Activated CD8-positive, alpha-beta T cell treated with anti-CD3 and anti-CD28 coated beads for 36 hours (primary cell): ENCODE measurements around the gene LMAN2L. TPM values are rescaled to one million over a fixed set of nuclear protein-coding genes. Genes with fewer than 3 reads are reported as not detected.

Source experiments
- ATAC-seq: fragments of 200-7000 bp; cut with Tn5 transposase; one replicate; pipeline ENCODE4 v1.10.0; 2021; ENCODE audit warnings: mild to moderate bottlenecking, moderate library complexity
- CTCF ChIA-PET: fragments of 350-600 bp; sonication (Branson Sonifier 250); formaldehyde crosslinking; loops from one replicate; lab custom pipeline; 2021; ENCODE audit warnings: antibody characterized with exemption; lab: Charles Lee
- POLR2A ChIA-PET: fragments of 350-600 bp; sonication (Branson Sonifier 250); formaldehyde crosslinking; loops from one replicate; lab custom pipeline; 2021; ENCODE audit warnings: antibody characterized with exemption; lab: Charles Lee
- DNase-seq: peaks from one replicate; pipeline ENCODE4 v3.0.0-alpha.2; 2020
- H3K27ac Mint-ChIP-seq: one replicate; pipeline ENCODE4 v1.8.0; 2021; ENCODE audit warnings: mild to moderate bottlenecking, mixed read lengths
- H3K27me3 Mint-ChIP-seq: one replicate; pipeline ENCODE4 v1.8.0; 2021; ENCODE audit warnings: mixed read lengths
- H3K36me3 Mint-ChIP-seq: one replicate; pipeline ENCODE4 v1.8.0; 2021; ENCODE audit warnings: low read depth, mixed read lengths
- H3K4me1 Mint-ChIP-seq: one replicate; pipeline ENCODE4 v1.8.0; 2021; ENCODE audit warnings: low read depth, mixed read lengths
- H3K4me3 Mint-ChIP-seq: one replicate; pipeline ENCODE4 v1.8.0; 2021; ENCODE audit warnings: mild to moderate bottlenecking, moderate library complexity, mixed read lengths
- H3K9me3 Mint-ChIP-seq: one replicate; pipeline ENCODE4 v1.8.0; 2021; ENCODE audit warnings: mixed read lengths
- CTCF ChIP-seq: fragments of 200-600 bp; IDR thresholded peaks from one replicate; pipeline ENCODE4 v1.8.0; 2022; ENCODE audit warnings: antibody characterized with exemption, mild to moderate bottlenecking
- intact Hi-C: fragments of 100-400 bp; cut with micrococcal nuclease; formaldehyde crosslinking; loops from one replicate; pipeline ENCODE4 v1.10.0; 2022
- total RNA-seq, 2 experiments: library from RNA; stranded (reverse); gene quantifications; one replicate each; pipeline ENCODE4 v1.2.3, GENCODE V29; 2021

Gene LMAN2L
- total RNA-seq, 2 experiments from 2014 or later = 4.4 to 6.1 TPM

DNA sequence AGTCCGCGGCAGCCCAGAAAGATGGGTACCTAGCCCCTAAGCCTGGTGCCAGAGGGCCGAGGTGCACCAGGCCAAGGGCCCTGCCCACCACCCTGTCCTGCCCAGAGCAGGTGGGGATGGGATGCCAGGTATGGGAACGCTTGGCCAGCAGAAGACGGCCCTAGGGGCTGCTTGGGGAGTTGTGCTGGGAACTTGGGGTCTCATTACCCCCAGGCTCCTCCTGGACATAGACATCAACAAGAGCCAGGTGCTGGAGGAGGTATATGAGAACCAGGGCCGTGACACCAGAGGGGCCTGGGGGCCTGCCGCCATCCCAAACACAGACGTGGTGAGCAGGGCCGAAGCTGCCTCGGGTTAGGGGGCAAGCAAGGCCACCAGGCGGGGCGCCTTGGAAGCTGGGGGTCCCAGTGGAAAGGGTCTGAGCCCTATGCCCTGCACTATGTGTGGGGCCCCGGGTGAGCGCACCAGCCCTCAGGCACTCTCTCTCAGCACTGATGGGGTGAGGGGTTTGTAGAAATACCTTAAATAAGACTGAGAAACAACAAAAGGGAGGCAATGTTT is 50.4 kb downstream of the LMAN2L start:
- no peaks in the 10 kb centered on the region for H3K4me1 Mint-ChIP-seq
- no peak for ATAC-seq
- no peak for TF ChIP-seq CTCF
- CTCF ChIA-PET = no interaction called here
- POLR2A ChIA-PET = interaction anchor here (1.4 kb wide), 1 partner anchor 10 kb away, joined by 3 read pairs; no protein-coding TSS in a partner anchor
- H3K36me3 Mint-ChIP-seq = no peaks in the 10 kb centered on the region
- intact Hi-C loops = no loop called here
- DNase-seq = no peak
- H3K9me3 Mint-ChIP-seq = no peaks in the 10 kb centered on the region
- H3K27ac Mint-ChIP-seq = no peak overlapping the region
- no peak overlapping the region for H3K4me3 Mint-ChIP-seq
- H3K27me3 Mint-ChIP-seq = peaks cover under 1% of the 10 kb centered on the region

DNA sequence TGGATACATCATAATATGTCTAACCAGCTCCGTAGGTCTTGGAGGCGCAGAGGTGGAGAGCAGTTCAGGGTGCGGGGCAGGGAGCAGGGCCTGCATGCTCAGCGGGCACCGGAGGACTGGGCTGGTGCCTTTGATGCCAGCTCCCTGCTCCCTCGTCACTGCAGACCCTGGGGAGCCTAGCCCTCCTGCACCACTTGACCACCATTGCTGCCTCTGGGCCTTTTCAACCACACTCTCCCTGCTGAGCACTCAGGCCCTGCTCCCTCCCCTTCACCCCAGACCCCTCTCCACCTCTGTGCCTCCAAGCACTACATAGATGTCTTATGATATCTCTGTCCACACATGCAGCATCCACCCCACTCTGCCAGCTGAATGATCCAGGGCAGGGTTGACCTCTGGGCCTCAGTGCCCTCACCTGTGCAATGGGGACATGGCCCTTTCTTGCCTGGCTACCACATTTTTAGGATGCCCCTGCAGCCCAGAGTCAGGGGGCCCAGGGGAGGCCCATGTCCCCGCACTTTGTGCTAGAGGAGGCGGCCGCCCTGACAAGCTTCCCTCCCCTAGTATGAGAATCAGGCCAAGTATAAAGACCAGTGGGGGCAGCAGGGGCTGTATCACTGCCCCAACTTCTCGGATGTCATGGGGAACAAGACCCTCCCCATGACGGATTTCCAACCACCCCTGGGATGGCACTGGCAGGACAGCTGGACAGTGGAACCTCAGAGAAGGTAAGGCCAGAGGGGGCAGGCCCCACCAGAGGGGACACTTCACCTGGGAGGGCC is 51.0 kb downstream of the LMAN2L start:
- Mint-ChIP-seq H3K4me1 (no peaks in the 10 kb centered on the region), H3K9me3 (no peaks in the 10 kb centered on the region), H3K27me3 (peaks cover 1% of the 10 kb centered on the region), H3K27ac (no peak overlapping the region), H3K4me3 (no peak overlapping the region), H3K36me3 (no peaks in the 10 kb centered on the region)
- ATAC-seq = no peak
- POLR2A ChIA-PET = no interaction called here
- intact Hi-C loops = no loop called here
- CTCF ChIA-PET = no interaction called here
- DNase-seq = no peak
- TF ChIP-seq CTCF = no peak

DNA sequence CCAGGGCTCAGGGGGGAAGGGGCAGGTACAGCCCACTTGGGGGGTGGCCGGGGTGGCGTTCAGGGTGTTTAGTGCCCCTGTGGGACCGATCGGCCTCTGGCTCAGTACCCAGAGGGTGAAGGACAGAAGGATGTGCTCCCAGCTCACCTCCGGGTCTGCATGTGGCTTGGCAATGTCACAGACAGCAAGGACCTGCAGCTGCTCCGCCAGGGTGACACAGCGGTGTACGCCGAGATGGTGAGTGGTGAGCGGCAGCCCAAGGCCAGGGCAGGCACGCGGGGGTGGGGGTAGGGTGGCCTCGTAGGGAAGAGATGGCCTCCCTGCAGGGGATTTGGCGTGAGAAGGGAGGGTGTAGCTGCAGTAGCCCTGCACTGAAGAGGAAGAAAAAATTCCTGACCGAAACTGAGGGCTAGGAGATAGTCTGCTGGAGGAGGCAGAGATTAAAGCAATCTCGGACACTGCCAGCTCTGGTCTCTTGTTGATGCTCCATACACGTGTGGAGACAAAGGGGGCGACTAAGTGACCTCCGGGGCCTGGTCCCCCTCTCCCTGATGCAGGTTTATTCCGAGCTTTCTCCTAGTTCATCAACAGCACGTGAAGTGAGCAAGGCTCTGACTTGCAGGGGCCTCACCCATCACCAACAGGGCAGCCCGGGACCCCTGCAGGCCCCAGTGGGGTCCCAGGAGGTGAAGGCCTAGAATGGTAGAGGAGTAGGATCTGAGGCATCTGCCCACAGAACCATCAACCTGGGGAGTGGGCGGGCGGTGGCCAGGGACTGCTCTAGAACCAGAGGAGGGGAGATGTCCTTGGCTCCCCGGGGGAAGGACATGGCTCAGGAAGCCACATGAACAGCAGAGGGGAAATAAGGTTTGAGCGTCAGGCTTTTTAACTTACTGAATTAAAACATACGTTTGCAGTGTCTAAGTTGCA is 51.9 kb downstream of the LMAN2L start:
- no peak for ATAC-seq
- H3K9me3 Mint-ChIP-seq = no peaks in the 10 kb centered on the region
- no peak overlapping the region for H3K27ac Mint-ChIP-seq
- H3K36me3 Mint-ChIP-seq = no peaks in the 10 kb centered on the region
- no peak overlapping the region for H3K4me3 Mint-ChIP-seq
- intact Hi-C loops = no loop called here
- no peaks in the 10 kb centered on the region for H3K4me1 Mint-ChIP-seq
- H3K27me3 Mint-ChIP-seq = peaks cover 1% of the 10 kb centered on the region
- no peak for DNase-seq
- POLR2A ChIA-PET = no interaction called here
- CTCF ChIA-PET = no interaction called here
- TF ChIP-seq CTCF = no peak

GRCh38 chr2:96687266-96687665 is 52.6 kb downstream of the LMAN2L start:
- Mint-ChIP-seq H3K4me1 (no peaks in the 10 kb centered on the region), H3K27me3 (peaks cover 2% of the 10 kb centered on the region), H3K27ac (no peak overlapping the region), H3K9me3 (no peaks in the 10 kb centered on the region), H3K4me3 (no peak overlapping the region), H3K36me3 (no peaks in the 10 kb centered on the region)
- CTCF ChIA-PET = no interaction called here
- DNase-seq = no peak
- POLR2A ChIA-PET = no interaction called here
- no peak for TF ChIP-seq CTCF
- ATAC-seq = no peak
- intact Hi-C loops = no loop called here
